Retina (tissue), 1 donor: Measurements from ENCODE around the gene VSTM5.
A peak's percentile ranks its signal among the peaks of the same experiment; 100 is the strongest.
"Not testable (repeated sequence)": the region's sequence is repeated elsewhere in the genome, so short reads cannot be mapped to it uniquely, and the experiment has no call there.

Source experiments
- DNase-seq: peaks from one replicate; pipeline ENCODE4 v3.0.0-alpha.2; 2016

Gene VSTM5

DNA sequence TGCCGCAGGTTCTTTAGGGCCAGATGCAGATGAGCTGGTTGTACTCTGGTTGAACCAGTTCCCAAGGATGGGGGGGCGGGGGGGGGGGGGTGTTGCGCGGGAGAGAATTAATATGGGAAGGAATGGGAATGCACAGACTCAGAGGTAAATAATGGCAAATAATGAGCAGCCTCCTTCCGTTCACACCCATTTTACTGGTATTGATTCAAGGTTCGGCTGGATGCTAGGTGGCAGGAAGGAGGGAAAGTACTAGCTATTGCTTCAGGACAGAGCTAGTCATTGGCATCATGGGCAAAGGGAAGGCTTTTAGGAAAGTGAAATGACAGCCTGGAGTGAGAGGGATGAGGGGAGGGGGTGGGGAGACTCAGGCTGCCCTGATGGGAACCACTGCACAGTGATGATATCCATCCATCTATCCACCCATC, at the start of gene VSTM5:
Gene VSTM5 (minus strand): TSS at position 25 of the 425 bp plus-strand sequence. CDS start 116 bp downstream, outside the sequence.
- no peak for DNase-seq

DNA sequence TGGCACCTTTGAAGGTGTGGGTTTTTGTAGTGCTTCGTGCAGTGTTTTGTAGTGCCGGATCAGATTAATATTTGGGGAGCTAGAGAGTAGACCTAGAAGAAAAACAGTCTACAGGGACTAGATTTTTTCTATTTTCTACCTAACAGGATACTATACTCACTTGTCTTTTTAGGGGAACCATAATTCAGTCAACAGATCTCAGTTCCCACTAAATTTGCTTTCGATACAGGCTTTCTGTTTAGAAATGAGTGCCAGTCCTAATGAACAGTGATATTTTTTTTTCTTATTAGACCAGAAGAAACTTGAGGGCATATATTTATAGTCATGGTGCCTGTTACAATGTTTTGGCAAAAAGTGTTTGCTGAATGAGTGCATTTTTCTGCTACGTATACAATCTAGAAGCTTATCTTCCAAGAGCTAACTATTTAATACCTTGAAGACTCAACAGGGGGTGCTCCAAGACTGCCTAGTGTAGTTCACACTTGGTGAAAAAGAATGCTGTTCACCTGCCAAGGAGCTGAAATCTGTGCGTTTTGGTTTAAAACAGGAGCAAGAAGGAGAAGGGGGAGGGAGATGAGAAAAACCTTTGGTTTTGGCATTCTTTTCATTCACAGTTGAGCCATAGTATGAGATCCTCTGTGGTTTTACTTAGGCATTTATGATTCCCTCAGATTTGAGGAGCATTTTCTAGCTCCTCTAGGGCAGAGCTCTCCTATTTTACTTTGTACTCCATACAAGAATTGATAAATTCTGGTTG, 44.9 kb upstream of the VSTM5 start:
- DNase-seq = peak; percentile 22

DNA sequence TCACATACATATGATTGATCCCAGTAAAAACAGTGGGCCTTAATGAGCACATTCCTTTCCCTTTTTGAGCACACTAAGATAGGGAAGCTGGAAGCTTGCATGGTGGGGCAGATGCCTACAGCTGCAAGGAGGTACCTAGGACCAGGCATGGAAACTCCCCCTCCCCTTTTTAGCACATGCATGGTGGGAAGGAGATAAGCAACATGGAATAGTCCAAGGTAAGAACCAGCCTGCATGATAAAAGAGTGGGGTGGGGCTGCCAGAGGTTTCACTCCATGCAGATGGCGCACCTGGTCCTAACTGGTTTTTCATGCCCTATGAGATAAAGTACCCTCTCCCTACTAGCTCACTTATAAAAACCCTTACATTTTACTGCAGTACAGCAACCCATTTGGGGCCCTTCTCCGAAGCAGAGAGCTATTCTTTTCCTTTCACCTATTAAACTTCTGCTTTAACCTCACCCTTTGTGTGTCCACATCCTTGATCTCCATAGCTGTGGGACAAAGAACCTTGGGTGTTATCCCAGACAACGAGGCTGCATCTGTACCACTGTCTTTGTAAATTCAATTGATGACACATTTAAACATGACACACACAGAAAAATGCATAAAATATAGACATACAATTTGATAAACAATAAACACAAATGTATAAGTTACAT, 40.1 kb upstream of the VSTM5 start:
- DNase-seq = no peak

DNA sequence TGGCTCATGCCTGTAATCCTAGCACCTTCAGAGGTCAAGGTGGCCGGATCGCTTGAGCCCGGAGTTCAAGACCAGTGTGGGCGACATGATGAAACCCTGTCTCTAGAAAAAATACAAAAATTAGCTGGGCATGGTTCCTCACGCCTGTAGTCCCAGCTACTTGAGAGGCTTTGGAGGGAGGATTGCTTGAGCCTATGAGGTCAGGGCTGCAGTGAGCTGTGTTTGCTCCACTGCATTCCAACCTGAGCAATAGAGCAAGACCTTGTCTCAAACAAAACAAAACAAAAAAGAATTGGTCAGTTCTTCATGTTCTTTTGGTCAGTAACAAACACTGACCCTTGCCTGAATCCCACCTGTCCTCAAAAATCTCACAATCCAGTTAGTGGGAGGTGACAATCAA, 36.7 kb upstream of the VSTM5 start:
- DNase-seq = no peak

DNA sequence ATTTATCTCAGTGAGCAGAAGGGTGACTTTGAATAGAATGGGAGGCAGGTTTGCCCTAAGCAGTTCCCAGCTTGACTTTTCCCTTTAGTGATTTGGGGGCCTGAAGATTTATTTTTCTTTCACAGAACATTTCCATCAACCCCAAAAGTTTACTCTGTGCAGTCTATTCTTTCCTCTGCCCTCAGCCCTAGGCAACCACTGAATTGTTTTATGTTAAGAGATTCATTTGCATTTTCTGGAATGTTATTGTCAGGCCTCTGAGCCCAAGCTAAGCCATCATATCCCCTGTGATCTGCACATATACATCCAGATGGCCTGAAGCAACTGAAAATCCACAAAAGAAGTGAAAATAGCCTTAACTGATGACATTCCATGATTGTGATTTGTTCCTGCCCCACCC, 28.7 kb upstream of the VSTM5 start:
- DNase-seq = not testable (repeated sequence)

GRCh38 chr11:93875637-93876036, 25.2 kb upstream of the VSTM5 start:
- no peak for DNase-seq

DNA sequence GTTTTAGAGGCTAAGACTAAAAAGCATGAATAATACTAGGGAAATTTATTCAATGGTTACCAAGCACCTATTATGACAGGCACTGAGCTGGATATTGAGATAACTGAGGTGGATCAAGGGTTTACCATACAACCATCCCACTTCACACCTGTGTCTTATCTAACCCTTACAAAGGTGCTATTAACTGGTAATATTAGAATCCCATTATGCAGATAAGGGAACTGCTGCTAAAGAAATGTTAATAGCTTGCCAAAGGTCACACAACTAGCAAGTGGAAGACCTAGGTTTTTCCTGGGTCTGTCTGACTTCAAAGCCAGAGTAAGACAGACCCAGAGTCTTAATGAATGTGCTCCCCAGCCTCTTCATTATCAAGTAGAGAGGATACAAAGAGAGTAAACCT, 21.1 kb upstream of the VSTM5 start:
- no peak for DNase-seq

GRCh38 chr11:93870616-93871015, 20.2 kb upstream of the VSTM5 start:
- DNase-seq = no peak

- DNase-seq = no peak
Measured at GRCh38 chr11:93869830-93870229, 19.4 kb upstream of the VSTM5 start.

DNA sequence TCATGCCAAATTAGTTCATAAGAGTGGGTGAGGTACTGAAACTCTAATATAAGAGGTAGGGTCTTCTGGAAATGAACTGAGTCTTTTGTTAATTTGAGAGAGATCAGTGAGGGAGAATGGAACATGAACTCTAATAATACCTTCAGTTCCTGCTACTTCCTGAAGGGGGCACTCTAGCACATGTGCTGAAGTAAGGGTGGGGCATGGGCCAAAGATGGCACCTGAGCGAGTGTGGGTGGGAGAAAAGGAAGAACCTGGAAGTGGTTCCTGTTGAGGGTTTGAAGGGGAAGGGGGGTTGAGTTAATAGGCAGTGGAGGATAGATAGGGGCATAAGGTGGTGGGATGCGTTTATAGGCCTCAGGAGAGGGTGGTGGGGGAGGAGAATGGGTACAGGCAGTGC, 18.0 kb upstream of the VSTM5 start:
- not testable (repeated sequence) for DNase-seq

GRCh38 chr11:93861808-93862207, 11.4 kb upstream of the VSTM5 start:
- no peak for DNase-seq

DNA sequence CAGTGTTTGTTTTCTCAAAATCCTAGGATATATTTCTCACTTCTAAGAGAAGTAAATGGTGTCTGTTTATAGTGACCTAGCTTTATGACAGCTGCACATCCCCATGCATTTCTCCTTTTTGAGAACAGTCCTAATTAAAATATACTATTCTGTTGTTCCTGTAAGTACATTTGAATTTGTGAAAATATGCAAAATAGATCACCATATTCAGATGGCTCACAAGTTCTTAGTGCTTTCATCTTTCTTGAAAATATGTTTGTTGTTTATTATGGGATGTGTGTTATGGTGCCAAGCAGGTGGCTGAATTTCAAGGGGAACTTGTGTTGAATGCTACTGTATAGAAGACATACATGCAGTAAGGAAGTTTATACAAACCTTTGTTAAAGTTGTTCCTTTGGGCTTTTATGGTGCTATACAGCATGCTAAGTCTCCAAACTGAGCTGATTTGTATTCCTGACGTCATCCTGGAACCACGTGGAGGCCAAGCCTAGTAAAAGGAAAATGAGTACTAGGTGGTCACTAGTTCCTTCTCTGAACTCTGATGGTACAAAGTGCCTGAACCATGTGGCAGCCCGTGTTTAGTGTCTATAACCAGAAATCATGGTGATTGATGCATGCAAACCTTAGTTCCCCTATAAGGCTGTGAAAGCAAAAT, 7.8 kb upstream of the VSTM5 start:
- no peak for DNase-seq

- DNase-seq = no peak
Measured at GRCh38 chr11:93857413-93858120, 7.1 kb upstream of the VSTM5 start.

- no peak for DNase-seq
Measured at GRCh38 chr11:93852242-93852641, 1.8 kb upstream of the VSTM5 start.

DNA sequence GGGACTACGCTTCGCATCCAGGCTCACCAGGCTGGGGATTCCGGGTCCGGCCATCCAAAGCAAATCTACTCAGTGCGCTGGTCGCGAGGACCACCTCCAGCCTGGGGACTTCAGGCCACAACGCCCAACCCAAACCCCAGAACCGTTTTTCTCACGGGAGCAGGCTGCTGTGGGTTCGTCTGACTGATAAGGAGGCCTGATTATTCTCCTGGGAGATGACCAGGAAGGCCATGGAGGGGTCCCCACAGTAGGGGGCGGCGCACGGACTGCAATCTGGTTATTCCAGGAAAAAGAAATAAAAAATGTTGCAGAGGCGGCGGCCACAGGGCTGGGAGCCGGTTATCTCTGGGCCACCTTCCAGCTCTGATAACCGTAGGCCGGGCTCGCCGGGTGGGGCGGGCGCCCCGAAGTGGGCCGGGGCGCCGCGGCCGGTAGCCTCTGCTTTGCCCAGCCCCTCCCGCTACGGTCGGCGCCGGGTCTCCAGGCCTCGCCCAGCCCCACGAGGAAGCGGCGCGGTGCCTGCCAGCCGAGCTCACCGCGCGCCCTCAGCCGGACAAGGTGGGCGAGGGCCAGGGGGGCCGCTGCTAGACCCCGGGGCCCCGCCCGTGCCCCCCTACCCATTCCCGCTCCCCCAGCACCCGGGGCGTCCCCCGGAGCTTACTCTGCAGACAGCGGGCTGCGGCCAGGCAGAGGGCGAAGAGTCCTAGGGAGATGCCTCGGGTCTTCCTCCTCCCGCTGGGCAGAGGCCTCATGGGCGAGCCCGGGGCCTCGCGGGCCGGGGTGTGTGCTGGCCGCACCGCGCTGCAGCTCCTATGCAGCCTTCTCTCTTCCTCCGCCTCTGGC, 446 bp downstream of the VSTM5 start:
- DNase-seq = peak; percentile 77

DNA sequence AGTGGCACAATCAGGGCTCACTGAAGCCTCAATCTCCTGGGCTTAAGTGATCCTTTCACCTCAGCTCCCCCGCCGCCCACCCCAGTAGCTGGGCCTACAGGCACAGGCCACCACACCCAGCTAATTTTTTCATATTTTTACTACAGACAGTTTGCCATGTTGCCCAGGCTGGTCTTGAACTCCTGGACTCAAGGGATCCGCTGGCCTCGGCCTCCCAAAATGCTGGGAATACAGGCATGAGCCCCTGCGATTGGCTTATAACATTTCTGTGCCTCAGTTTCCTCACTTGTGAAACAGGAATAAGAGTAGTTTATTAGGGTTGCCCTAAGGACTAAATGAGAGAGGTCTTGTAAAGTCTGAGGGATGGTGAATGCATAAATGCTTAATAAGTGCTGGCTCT, 1.2 kb downstream of the VSTM5 start:
- no peak for DNase-seq

DNA sequence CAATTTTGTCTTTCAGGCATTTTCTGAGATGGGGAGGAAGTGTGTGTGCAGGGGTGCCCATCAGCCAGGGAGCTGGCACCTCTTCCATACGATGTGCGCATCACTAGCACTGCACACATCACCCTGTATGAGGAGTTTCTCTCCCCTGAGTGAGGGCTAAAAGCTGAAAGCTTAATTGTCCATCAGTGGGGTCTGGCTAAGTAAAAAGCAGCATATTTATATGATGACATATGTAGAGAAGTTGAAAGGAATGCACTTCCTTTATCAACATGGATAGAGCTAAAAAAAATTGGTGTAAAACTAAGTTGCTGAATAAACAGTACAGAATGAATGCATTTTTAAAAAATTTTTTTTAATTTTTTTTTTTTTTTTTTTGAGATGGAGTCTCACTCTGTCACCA, 4.0 kb downstream of the VSTM5 start:
- DNase-seq = no peak

DNA sequence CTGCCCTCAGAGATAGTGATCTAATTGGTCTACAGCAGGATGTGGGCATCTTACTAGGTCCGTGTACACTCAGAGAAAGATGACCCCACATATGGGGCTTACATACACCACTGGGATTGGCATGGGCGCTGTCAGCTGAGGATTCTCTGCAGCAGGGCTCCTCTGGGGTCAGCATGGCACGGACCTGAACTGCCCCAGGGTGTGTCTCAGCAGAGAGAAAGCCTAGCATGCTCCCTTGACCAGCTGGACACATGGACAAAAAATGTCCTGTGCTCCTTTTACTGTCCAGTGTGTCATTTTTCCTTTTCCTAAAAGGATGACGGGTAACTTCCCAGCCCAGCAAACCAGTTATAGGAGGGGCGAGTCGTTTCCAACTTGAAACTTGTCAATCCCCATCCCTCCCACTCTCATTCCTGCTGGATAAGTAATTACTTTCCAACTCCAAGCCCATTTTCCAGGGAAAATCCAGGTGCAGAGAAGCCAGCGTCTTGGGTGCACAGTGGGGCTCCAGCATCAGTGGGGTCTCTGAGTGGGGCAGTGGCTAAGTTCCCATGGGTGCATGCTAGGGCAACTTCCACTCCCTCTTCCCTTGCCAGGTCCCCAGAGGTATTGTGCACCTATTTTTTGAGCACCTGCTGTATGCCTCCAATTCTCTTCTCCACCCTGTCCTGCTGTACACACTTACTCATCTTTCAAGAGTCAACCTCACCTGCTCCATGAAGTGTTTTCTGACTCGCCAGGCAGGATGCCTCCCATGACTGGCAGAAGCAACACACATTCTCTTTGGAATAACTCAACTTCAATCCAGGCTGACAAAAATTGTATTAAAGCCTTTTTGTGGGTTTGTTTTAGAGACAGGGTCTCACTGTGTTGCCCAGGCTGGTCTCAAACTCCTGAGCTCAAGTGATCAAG, 5.0 kb downstream of the VSTM5 start:
- DNase-seq = no peak

GRCh38 chr11:93844568-93844967, 5.8 kb downstream of the VSTM5 start:
- DNase-seq = no peak

- DNase-seq = no peak
Measured at GRCh38 chr11:93843906-93844305, 6.5 kb downstream of the VSTM5 start.

- DNase-seq = no peak
Measured at GRCh38 chr11:93842461-93842860, 8.0 kb downstream of the VSTM5 start.
